GM12878 (cell line): ENCODE data around the gene TRAPPC3.

Experiments
- CTCF ChIP-seq, 3 experiments: IDR thresholded peaks in 2 of 3; conservative IDR thresholded peaks in 1 of 3; 2 replicates each; pipeline ENCODE4 v1.5.1; 2011; ENCODE audit warnings: low read depth in 3 of 3, low read length in 3 of 3, mild to moderate bottlenecking in 3 of 3, control low read depth in 2 of 3, moderate library complexity in 2 of 3, inconsistent platforms in 1 of 3, mixed read lengths in 1 of 3; ENCODE audit not compliant: control insufficient read depth in 2 of 3, insufficient read depth in 1 of 3; ENCODE audit errors: extremely low read depth in 1 of 3
- MXI1 ChIP-seq: fragments of 150-350 bp; IDR thresholded peaks from 2 replicates; pipeline ENCODE4 v1.6.1; 2011; ENCODE audit warnings: low read depth, mild to moderate bottlenecking, inconsistent platforms, low read length, improper control_type of control experiment

- TF ChIP-seq CTCF (IDR thresholded peaks at IDR 0.05 in 2 of 3, conservative IDR thresholded peaks at IDR 0.05 in 1 of 3; ENCODE audit: control insufficient read depth in 2 of 3, extremely low read depth in 1 of 3, insufficient read depth in 1 of 3, low read depth in 3 of 3, low read length in 3 of 3): no peak
- no peak for TF ChIP-seq MXI1
Measured at GRCh38 chr1:36151845-36152203, 2.5 kb upstream of the TRAPPC3 start.
